ENCODE results near the gene SLC22A1. TPM values are rescaled to one million over a fixed set of nuclear protein-coding genes. Genes with fewer than 3 reads are reported as not detected.

Gene SLC22A1
- total and polyA plus RNA-seq, 2 of the 13 experiments (the other 11 are each of a cell fraction or from before 2014, with no cell fraction given), result 0.80 to 0.87 TPM

DNA sequence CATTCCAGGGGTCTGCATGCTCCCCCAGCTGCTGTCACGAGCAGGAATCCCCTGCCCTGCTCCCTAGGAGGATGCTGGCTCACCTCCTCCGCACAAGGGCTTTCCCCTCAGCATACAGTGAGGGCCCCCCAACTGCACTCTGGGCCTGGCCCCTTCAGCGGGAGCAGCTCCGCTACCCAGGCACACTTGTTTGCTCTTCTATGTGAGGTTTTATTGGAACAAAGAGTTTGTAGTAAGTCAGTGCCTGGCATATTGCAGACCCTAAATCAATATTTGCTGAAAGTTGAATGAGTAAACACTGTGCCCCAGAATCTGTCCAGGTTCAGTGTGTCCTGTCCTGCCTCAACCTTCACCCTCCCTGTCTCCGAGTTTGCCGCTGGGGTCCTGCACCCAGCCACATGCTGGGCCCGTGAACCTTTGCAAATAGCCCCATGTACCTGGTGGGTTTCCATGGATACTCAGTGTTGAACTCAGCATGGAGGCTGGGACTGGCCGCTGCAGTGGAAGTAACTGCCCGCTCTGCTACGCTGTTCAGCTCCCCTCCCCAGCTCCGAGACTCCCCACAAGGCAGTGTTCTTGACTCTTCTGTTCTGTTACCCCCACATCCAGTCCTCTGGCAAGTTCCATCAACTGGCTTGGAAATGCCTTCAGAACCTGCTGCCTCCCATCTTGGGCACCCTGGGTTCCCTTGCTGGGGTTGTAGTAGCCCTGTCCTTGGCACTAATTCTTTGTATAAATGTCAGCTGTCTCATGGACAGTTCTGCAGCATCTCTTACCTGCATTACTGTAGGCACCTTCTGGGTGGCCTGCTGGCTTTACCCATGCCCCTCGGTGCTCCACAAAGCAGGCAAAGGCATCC, 15.7 kb downstream of the SLC22A1 start (continued):
- TF ChIP-seq ZNF557 (CRISPR knock-in tag; IDR thresholded peaks at IDR 0.05) (peak; percentile 75; the same call in 1 of the 2 replicates), MLLT10 (CRISPR knock-in tag; IDR thresholded peaks at IDR 0.05) (no peak), ZNF552 (CRISPR knock-in tag; IDR thresholded peaks at IDR 0.05; ENCODE audit: borderline replicate concordance) (0 out of 2 replicates have a peak, but pooled peaks have one; percentile 30), YY1 (IDR thresholded peaks at IDR 0.05; ENCODE audit: insufficient read depth, insufficient replicate concordance, low read depth, low read length) (peak; percentile 25), GATAD2A (CRISPR knock-in tag; IDR thresholded peaks at IDR 0.05) (peak; percentile 99), ZSCAN29 (CRISPR knock-in tag; conservative IDR thresholded peaks at IDR 0.05) (no peak; the same call in 1 of the 2 replicates), TRIM24 (CRISPR knock-in tag; IDR thresholded peaks at IDR 0.05) (no peak), ZSCAN12 (CRISPR knock-in tag; IDR thresholded peaks at IDR 0.05) (peak; percentile 80; the same call in 1 of the 2 replicates), MEIS2 (CRISPR knock-in tag; IDR thresholded peaks at IDR 0.05) (peak; percentile 85; the same call in 1 of the 2 replicates), SMAD3 (CRISPR knock-in tag; IDR thresholded peaks at IDR 0.05) (peak; percentile 70; the same call in 1 of the 2 replicates), JUNB (CRISPR knock-in tag; IDR thresholded peaks at IDR 0.05; ENCODE audit: borderline replicate concordance) (peak; percentile 40; the same call in 1 of the 2 replicates), HCFC1 (IDR thresholded peaks at IDR 0.05; ENCODE audit: low read depth, low read length) (no peak), PRMT3 (CRISPR knock-in tag; IDR thresholded peaks at IDR 0.05; ENCODE audit: borderline replicate concordance, low read depth) (no peak), ZNF383 (CRISPR knock-in tag; IDR thresholded peaks at IDR 0.05; ENCODE audit: borderline replicate concordance) (no peak), CBX5 (CRISPR knock-in tag; IDR thresholded peaks at IDR 0.05; ENCODE audit: borderline replicate concordance) (peak; percentile 43; the same call in 1 of the 2 replicates)
- TF ChIP-seq, protein P1, sequence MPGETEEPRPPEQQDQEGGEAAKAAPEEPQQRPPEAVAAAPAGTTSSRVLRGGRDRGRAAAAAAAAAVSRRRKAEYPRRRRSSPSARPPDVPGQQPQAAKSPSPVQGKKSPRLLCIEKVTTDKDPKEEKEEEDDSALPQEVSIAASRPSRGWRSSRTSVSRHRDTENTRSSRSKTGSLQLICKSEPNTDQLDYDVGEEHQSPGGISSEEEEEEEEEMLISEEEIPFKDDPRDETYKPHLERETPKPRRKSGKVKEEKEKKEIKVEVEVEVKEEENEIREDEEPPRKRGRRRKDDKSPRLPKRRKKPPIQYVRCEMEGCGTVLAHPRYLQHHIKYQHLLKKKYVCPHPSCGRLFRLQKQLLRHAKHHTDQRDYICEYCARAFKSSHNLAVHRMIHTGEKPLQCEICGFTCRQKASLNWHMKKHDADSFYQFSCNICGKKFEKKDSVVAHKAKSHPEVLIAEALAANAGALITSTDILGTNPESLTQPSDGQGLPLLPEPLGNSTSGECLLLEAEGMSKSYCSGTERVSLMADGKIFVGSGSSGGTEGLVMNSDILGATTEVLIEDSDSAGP (CRISPR knock-in tag; IDR thresholded peaks at IDR 0.05; ENCODE audit: borderline replicate concordance), result peak; percentile 29; the same call in 1 of the 2 replicates
- TF ChIP-seq, protein P2, sequence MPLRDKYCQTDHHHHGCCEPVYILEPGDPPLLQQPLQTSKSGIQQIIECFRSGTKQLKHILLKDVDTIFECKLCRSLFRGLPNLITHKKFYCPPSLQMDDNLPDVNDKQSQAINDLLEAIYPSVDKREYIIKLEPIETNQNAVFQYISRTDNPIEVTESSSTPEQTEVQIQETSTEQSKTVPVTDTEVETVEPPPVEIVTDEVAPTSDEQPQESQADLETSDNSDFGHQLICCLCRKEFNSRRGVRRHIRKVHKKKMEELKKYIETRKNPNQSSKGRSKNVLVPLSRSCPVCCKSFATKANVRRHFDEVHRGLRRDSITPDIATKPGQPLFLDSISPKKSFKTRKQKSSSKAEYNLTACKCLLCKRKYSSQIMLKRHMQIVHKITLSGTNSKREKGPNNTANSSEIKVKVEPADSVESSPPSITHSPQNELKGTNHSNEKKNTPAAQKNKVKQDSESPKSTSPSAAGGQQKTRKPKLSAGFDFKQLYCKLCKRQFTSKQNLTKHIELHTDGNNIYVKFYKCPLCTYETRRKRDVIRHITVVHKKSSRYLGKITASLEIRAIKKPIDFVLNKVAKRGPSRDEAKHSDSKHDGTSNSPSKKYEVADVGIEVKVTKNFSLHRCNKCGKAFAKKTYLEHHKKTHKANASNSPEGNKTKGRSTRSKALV (CRISPR knock-in tag; IDR thresholded peaks at IDR 0.05), result no peak
- TF ChIP-seq, protein P3, sequence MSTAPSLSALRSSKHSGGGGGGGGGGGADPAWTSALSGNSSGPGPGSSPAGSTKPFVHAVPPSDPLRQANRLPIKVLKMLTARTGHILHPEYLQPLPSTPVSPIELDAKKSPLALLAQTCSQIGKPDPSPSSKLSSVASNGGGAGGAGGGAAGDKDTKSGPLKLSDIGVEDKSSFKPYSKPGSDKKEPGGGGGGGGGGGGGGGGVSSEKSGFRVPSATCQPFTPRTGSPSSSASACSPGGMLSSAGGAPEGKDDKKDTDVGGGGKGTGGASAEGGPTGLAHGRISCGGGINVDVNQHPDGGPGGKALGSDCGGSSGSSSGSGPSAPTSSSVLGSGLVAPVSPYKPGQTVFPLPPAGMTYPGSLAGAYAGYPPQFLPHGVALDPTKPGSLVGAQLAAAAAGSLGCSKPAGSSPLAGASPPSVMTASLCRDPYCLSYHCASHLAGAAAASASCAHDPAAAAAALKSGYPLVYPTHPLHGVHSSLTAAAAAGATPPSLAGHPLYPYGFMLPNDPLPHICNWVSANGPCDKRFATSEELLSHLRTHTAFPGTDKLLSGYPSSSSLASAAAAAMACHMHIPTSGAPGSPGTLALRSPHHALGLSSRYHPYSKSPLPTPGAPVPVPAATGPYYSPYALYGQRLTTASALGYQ (CRISPR knock-in tag; IDR thresholded peaks at IDR 0.05), result peak; percentile 91
- TF ChIP-seq, protein P4, sequence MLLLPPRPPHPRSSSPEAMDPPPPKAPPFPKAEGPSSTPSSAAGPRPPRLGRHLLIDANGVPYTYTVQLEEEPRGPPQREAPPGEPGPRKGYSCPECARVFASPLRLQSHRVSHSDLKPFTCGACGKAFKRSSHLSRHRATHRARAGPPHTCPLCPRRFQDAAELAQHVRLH (CRISPR knock-in tag; IDR thresholded peaks at IDR 0.05; ENCODE audit: borderline replicate concordance, low read depth), result peak; percentile 91; the same call in 1 of the 2 replicates
- TF ChIP-seq, protein P5, sequence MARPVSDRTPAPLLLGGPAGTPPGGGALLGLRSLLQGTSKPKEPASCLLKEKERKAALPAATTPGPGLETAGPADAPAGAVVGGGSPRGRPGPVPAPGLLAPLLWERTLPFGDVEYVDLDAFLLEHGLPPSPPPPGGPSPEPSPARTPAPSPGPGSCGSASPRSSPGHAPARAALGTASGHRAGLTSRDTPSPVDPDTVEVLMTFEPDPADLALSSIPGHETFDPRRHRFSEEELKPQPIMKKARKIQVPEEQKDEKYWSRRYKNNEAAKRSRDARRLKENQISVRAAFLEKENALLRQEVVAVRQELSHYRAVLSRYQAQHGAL (CRISPR knock-in tag; IDR thresholded peaks at IDR 0.05; ENCODE audit: not compliant biosample characterization), result no peak

Measured in HepG2 (cell line).